Adrenal gland (tissue), 5 donors: ENCODE measurements around the gene SDCCAG8.

Experiments
- POLR2A ChIP-seq, 2 donors: fragments of 450-650 bp; IDR thresholded peaks; one replicate each; pipeline ENCODE4 v1.6.1; 2017; ENCODE audit warnings: antibody characterized with exemption in 2 of 2, mild to moderate bottlenecking in 2 of 2, moderate library complexity in 1 of 2
- TF ChIP-seq, protein P1 (sequence below), 6 experiments: fragments of 450-650 bp in 4 of 6; fragments of 200-600 bp in 2 of 6; sonication (generic) in 1 of 6; IDR thresholded peaks; 1 replicate in 5 of 6; 2 replicates in 1 of 6; pipeline versions ENCODE4 v1.5.1 to v1.8.0; 2016 to 2021; ENCODE audit warnings: antibody characterized with exemption in 6 of 6, mild to moderate bottlenecking in 2 of 6, moderate library complexity in 1 of 6
- donor health status: DM: no; HTN: no; CAD: no.

DNA sequence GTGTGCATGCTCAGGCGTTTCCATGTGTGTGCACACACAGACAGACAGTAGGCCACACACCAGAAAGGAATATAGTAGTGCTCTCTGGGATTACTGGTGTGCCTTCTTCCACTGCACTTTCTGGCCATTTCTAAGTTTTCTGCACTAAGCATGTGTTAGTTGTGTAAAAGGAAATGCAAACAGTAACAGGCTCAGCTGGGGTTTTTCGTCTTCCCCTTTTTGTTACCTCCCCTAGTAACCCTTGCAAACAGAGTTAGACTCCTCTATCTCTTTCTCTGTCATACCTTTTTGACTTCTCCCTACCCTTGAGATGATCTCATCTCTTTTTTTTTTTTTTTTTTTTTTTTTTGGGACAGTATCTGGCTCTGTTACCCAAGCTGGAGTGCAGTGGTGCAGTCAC is 196.3 kb downstream of the SDCCAG8 start:
- TF ChIP-seq, protein P1, sequence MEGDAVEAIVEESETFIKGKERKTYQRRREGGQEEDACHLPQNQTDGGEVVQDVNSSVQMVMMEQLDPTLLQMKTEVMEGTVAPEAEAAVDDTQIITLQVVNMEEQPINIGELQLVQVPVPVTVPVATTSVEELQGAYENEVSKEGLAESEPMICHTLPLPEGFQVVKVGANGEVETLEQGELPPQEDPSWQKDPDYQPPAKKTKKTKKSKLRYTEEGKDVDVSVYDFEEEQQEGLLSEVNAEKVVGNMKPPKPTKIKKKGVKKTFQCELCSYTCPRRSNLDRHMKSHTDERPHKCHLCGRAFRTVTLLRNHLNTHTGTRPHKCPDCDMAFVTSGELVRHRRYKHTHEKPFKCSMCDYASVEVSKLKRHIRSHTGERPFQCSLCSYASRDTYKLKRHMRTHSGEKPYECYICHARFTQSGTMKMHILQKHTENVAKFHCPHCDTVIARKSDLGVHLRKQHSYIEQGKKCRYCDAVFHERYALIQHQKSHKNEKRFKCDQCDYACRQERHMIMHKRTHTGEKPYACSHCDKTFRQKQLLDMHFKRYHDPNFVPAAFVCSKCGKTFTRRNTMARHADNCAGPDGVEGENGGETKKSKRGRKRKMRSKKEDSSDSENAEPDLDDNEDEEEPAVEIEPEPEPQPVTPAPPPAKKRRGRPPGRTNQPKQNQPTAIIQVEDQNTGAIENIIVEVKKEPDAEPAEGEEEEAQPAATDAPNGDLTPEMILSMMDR (IDR thresholded peaks at IDR 0.05), result no peak
- no peak for TF ChIP-seq POLR2A (IDR thresholded peaks at IDR 0.05)
